Left colon (tissue), 2 donors: ENCODE results near the gene ANXA2. TPM values are rescaled to one million over a fixed set of nuclear protein-coding genes. Genes with fewer than 3 reads are reported as not detected.

ENCODE experiments used
- ATAC-seq: fragments of 200-7000 bp; cut with Tn5 transposase; one replicate; pipeline ENCODE4 v1.9.1; 2020; ENCODE audit warnings: mild to moderate bottlenecking, moderate library complexity
- DNase-seq, 2 donors: peaks; one replicate each; pipeline ENCODE4 v3.0.0-alpha.2; 2020
- intact Hi-C, 2 donors: fragments of 100-400 bp; cut with DNase I in 1 of 2; cut with micrococcal nuclease in 1 of 2; formaldehyde crosslinking; loops; one replicate each; pipeline versions ENCODE4 v1.11.2 to v1.14.0; 2022; cut with DNase I, micrococcal nuclease
- total RNA-seq, 2 donors: library from RNA; stranded (reverse); fragmentation: NEBNext Ultra II Directional; extraction: Animal tissue kit (Norgen Biotek cat#: 25700); gene quantifications; one replicate each; pipeline ENCODE4 v1.2.1, GENCODE V29; 2021
- donor health status: DM: no; HTN: no; CAD: no.
- donor health status: DM: yes; HTN: yes; CAD: no.

The ANXA2 gene
- total RNA-seq, 2 donors from 2014 or later, result 815 to 870 TPM

GRCh38 chr15:60328852-60329443 is 68.8 kb downstream of the ANXA2 start:
- ATAC-seq (peak; percentile 46), DNase-seq (peak in 1 of 2 donors; percentile 26)
- intact Hi-C loops, result no loop called here

- intact Hi-C loops, result no loop called here
- ATAC-seq (peak; percentile 56), DNase-seq (no peak)
Measured at GRCh38 chr15:60326824-60327654, 70.7 kb downstream of the ANXA2 start.

DNA sequence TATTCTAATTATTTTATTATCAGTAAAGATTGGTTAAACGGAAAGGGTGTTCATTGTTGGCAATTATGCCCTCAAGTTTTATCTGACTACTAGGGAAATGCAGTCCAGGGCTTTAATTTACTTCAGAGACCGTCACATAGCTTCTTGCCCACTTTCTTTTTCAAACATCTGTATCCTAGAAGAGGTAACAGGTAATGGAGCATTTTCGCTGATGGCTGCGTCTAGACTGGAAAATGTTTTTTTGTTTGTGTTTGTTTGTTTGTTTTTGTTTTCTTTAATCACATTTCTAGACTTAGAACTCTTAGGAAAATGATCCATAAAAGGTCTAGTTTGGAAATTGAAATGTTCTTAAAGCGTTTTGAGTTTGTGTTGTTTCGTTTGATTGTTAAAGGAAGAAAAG is 71.4 kb downstream of the ANXA2 start:
- intact Hi-C loops, result no loop called here

GRCh38 chr15:60325905-60326304 is 71.9 kb downstream of the ANXA2 start:
- no peak for ATAC-seq
- intact Hi-C loops, result no loop called here
- no peak for DNase-seq

More for the DNA sequence above, 71.4 kb downstream of the ANXA2 start:
- ATAC-seq, result no peak
- DNase-seq, result no peak

DNA sequence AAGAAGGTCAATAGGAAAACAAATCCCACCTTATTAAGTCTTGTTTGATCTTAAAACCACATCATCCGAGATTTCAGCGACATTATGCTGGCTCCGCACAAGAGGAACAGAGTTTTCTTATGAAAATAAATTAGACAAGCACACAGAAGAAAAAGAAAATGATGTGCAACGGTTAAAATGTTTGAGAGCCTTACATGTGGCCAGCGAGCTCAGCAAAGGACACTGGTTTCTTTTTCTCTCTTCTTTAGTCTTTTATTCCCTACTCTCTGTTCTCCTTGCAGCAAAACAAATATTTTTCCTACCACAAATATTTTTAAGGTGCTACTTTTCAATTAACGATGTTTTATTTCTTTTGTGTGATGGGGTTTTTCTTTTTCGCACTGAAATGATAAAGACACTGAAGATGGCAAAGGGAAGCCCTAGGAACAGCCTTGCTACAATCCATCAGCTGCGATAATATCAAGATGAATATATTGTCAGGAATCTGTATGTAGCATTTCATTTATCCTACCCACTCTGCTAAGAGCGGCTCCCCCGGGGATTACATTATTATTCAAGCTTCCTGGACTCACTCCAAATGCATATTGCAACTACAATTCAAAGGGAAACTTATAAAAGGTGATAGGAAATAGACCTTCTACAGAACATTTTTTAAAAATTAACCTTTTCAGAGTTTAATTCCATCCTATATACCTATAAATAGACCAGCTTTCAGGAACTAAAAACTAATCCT is 72.9 kb downstream of the ANXA2 start:
- DNase-seq (no peak), ATAC-seq (no peak)
- intact Hi-C loops, result no loop called here

DNA sequence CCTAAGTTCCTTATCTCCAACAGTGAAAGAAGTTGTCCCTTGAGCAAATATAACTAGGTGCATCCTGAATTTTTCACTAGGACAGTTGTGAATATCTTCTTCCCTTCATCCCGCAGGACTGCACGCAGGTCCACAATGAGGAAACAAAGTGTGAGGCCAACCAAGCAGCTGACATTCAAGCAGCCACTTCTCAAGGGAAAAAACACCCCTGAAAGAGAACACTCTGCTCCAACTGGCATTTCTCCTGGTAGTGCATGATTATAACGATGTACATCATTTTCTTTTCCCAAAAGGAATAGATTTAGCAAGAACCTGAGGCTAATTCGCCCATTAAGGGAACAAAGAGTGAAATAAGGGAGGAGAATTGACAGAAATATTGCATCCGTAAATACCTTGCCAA is 74.5 kb downstream of the ANXA2 start:
- DNase-seq (no peak), ATAC-seq (no peak)
- intact Hi-C loops, result no loop called here

- ATAC-seq (no peak), DNase-seq (no peak)
- intact Hi-C loops, result no loop called here
Measured at GRCh38 chr15:60320365-60320764, 77.4 kb downstream of the ANXA2 start.

GRCh38 chr15:60318216-60318867 is 79.4 kb downstream of the ANXA2 start:
- intact Hi-C loops, result no loop called here
- DNase-seq (no peak), ATAC-seq (no peak)

DNA sequence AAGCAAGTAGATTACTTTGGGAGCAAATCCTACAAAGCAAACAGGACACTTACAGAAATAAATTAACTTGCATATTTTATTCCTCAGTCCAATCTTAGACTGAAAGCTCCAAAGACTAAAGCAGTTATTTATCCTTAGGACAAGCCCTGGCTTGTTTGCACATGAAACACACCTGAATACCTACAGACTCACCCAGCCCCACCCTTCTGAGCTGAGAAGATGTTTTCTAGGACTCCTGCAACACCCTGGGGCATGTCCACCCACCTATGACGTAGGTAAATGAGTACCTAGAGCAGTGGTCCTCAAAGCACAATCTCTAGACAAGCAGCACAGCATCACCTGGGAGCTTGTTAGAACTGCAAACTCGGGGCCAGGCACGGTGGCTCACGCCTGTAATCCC is 80.8 kb downstream of the ANXA2 start:
- intact Hi-C loops, result no loop called here
- DNase-seq (no peak), ATAC-seq (no peak)

GRCh38 chr15:60315878-60316277 is 81.9 kb downstream of the ANXA2 start:
- no peak for DNase-seq
- ATAC-seq, result no peak
- intact Hi-C loops, result no loop called here

DNA sequence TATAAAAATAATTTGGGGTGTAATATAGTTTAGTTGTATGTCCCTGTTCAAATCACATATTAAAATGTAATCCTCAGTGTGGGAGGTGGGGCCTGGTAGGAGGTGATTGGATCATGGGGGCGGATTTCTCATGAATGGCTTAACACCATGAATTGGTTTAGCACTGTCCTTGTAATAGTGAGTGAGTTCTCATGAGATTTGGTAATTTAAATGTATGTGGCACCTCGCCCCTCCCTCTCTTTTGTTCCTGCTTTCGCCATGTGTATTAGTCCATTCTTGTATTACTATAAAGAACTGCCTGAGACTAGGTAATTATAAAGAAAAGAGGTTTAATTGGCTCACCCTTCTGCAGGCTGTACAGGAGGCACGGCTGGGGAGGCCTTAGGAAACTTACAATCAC is 83.9 kb downstream of the ANXA2 start:
- DNase-seq (no peak), ATAC-seq (no peak)
- intact Hi-C loops, result no loop called here

DNA sequence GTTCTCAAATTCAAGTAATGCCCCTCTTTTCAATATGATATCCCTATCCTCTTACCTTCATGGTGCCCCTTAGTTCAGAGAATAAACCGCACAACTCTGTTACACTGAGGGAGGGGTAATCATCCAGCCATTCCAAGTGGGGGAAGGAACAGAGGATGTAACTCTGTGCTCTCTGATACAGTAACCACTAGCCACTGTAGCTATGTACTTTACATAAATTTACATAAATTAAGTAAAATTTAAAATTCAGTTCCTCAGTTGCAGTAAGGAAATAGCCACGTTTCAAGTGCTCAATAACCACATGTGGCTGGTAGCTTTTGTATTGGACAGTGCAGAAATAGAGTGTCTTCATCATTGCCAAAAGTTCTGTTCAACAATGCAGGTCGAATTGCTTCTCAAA is 90.8 kb downstream of the ANXA2 start:
- intact Hi-C loops, result no loop called here
- ATAC-seq, result no peak
- DNase-seq, result no peak

DNA sequence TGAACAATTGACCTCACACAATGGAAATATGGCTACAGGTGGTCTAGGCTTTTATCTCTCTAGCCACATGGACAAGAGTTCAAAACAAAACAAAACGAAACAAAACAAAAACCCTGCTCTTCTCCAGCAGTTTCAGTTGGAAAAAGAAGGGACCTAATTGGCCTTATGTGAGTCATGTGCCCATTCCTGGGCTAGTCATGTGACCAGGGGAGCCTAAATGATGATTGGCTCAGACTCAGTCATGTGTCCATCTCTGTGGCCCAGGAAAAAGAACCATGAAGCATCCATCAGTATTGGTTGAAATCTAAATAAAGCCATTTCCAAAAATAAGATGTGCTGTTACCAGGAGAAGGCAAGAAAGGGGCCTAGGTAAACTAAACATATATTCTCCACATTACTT is 96.8 kb downstream of the ANXA2 start:
- ATAC-seq, result no peak
- DNase-seq, result no peak
- intact Hi-C loops, result no loop called here

DNA sequence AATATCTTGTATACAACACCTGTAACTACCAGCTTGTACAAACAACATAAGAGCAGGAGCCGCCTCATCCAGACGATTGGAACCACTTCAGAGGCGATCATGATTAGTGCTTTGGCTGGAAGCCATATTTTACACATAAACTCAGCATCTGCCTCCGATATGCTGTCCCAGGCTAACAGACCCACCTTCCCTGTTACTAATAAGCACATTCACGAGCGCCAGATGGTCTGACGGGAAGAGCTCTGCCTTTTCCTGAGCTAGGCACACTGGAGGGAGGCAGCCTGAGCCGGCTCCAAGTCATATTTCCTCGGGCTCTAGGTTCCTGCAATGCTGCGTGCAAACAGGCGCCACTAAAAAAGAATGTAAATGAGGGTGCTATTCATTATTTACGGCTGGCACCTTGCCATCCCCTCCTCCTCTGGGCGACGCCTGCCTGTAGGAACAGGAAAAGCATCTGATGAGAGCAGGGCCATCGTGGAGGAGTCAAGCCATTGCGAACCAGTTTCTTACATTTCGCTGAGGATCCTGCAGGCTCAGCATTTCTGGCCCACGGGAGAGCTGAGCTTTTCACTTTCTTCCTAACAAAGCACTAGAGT is 98.2 kb downstream of the ANXA2 start:
- ATAC-seq (peak; percentile 91), DNase-seq (peak; percentile 57 to 59)
- intact Hi-C loops, result no loop called here

Other genes starting within 250 kb of the ANXA2 start
- 10 to 100 TPM; 29.2 to 31.7 TPM for gene ICE2, start 81.2 kb upstream of the ANXA2 start, total RNA-seq